GM12878 (cell line): Measurements from ENCODE around the gene GK. TPM values are rescaled to one million over a fixed set of nuclear protein-coding genes. Genes with fewer than 3 reads are reported as not detected.

ENCODE experiments used
- ATAC-seq: fragments of 200-7000 bp; cut with Tn5 transposase; 3 replicates; pipeline ENCODE4 v1.9.1; 2020; ENCODE audit warnings: mild to moderate bottlenecking, moderate library complexity
- BruUV-seq: library from RNA; stranded (reverse); fragments of 400-500 nt; replicated peaks from 2 replicates; lab custom pipeline; 2021; lab: Mats Ljungman, UMichigan
- CTCF ChIA-PET: fragments of 300-600 bp; sonication (Branson Sonifier 250); formaldehyde crosslinking; extraction: SDS; loops from one replicate; lab custom pipeline; 2021; ENCODE audit warnings: inconsistent platforms; lab: Yijun Ruan, JAX
- POLR2A ChIA-PET: fragments of 350-600 bp; formaldehyde crosslinking; extraction: SDS; loops from one replicate; lab custom pipeline; 2021; ENCODE audit warnings: inconsistent platforms; lab: Charles Lee
- RAD21 ChIA-PET: fragments of 300-600 bp; sonication (Branson Sonifier 250); formaldehyde crosslinking; loops from one replicate; lab custom pipeline; 2023; ENCODE audit warnings: antibody characterized with exemption; ENCODE audit not compliant: unreplicated experiment; lab: Charles Lee
- SMC1A ChIA-PET: fragments of 300-600 bp; sonication (Branson Sonifier 250); formaldehyde crosslinking; loops from one replicate; lab custom pipeline; 2023; ENCODE audit not compliant: unreplicated experiment, uncharacterized antibody; lab: Charles Lee
- DNase-seq: peaks from one replicate; pipeline ENCODE4 v3.0.0-alpha.2; 2011; ENCODE audit warnings: low read depth, low spot score
- FAIRE-seq: peaks from 3 replicates; lab custom pipeline; 2011; peaks lifted over from hg19 to GRCh38; lab: Jason Lieb, UNC
- H2AFZ ChIP-seq: 2 replicates; pipeline ENCODE4 v1.6.0; 2011; ENCODE audit warnings: low read depth, low read length, control low read depth; ENCODE audit not compliant: control insufficient read depth
- H3K27ac ChIP-seq: 2 replicates; pipeline ENCODE4 v1.5.1; 2011; ENCODE audit warnings: control low read depth; ENCODE audit not compliant: control insufficient read depth, insufficient read depth
- H3K27me3 ChIP-seq, 2 experiments: replicated peaks in 1 of 2; 2 replicates each; pipeline versions ENCODE4 v1.6.0 to v1.6.1; 2011; ENCODE audit warnings: low read length in 1 of 2; ENCODE audit not compliant: control insufficient read depth in 2 of 2, insufficient read depth in 2 of 2
- H3K36me3 ChIP-seq, 2 experiments: 2 replicates each; pipeline ENCODE4 v1.5.1; 2011; ENCODE audit warnings: low read length in 1 of 2; ENCODE audit not compliant: control insufficient read depth in 2 of 2, insufficient read depth in 2 of 2
- H3K4me1 ChIP-seq: 2 replicates; pipeline ENCODE4 v1.6.1; 2011; ENCODE audit warnings: mild to moderate bottlenecking, low read length, moderate library complexity, mixed read lengths; ENCODE audit not compliant: control insufficient read depth, insufficient read depth
- H3K4me2 ChIP-seq: 2 replicates; pipeline ENCODE4 v1.6.0; 2011; ENCODE audit warnings: control low read depth; ENCODE audit not compliant: control insufficient read depth, insufficient read depth
- H3K4me3 ChIP-seq: fragments of 200-600 bp; sonication (generic); 2 replicates; pipeline ENCODE4 v1.5.1; 2016
- H3K79me2 ChIP-seq: 2 replicates; pipeline ENCODE4 v1.6.0; 2011; ENCODE audit warnings: low read length; ENCODE audit not compliant: control insufficient read depth, insufficient read depth
- H3K9ac ChIP-seq: 2 replicates; pipeline ENCODE4 v1.8.0; 2011; ENCODE audit warnings: low read length, control low read depth, mixed read lengths; ENCODE audit not compliant: control insufficient read depth, insufficient read depth
- H3K9me3 ChIP-seq: replicated peaks from 3 replicates; pipeline ENCODE4 v1.5.1; 2011; ENCODE audit warnings: mild to moderate bottlenecking, low read length; ENCODE audit not compliant: control insufficient read depth, insufficient read depth
- H4K20me1 ChIP-seq: 2 replicates; pipeline ENCODE4 v1.6.0; 2011; ENCODE audit not compliant: control insufficient read depth, insufficient read depth
- HDGF ChIP-seq: fragments of 450-650 bp; IDR thresholded peaks from 2 replicates; pipeline ENCODE4 v1.6.1; 2016; ENCODE audit warnings: antibody characterized with exemption
- MEF2B ChIP-seq: fragments of 450-650 bp; IDR thresholded peaks from 2 replicates; pipeline ENCODE4 v1.6.1; 2018; ENCODE audit warnings: mild to moderate bottlenecking, moderate library complexity; ENCODE audit not compliant: partially characterized antibody, poor library complexity, severe bottlenecking
- NR2F1 ChIP-seq: fragments of 450-650 bp; conservative IDR thresholded peaks from 2 replicates; pipeline ENCODE4 v1.6.1; 2017; ENCODE audit warnings: mild to moderate bottlenecking
- POLR2A ChIP-seq: IDR thresholded peaks from 2 replicates; pipeline ENCODE4 v1.6.1; 2011; ENCODE audit warnings: low read depth, mild to moderate bottlenecking, low read length
- RFX5 ChIP-seq: IDR thresholded peaks from 2 replicates; pipeline ENCODE4 v1.6.1; 2011; ENCODE audit warnings: low read depth, low read length, improper control_type of control experiment
- SP1 ChIP-seq: IDR thresholded peaks from one replicate; pipeline ENCODE4 v1.6.1; 2011; ENCODE audit warnings: low read depth, low read length
- TBL1XR1 ChIP-seq: IDR thresholded peaks from 2 replicates; pipeline ENCODE4 v1.6.1; 2012; ENCODE audit warnings: low read depth, low read length, improper control_type of control experiment
- WGBS: methylation state at CpG from one replicate; pipeline ENCODE4 v1.1.6; 2016; ENCODE audit warnings: low lambda C conversion rate; ENCODE audit not compliant: insufficient replicate concordance, insufficient coverage; ENCODE audit errors: missing lambda C conversion rate; 5-methylcytosine and 5-hydroxymethylcytosine counted together
- in situ Hi-C: fragments of 300-500 bp; cut with MboI; formaldehyde crosslinking; loops from 9 replicates; pipeline ENCODE4 v1.14.3; 2018; ENCODE audit warnings: mixed read lengths
- intact Hi-C: fragments of 100-400 bp; cut with micrococcal nuclease; formaldehyde crosslinking; loops from one replicate; pipeline ENCODE4 v1.14.2; 2022; ENCODE audit not compliant: unreplicated experiment
- polyA plus RNA-seq, 11 experiments: library from polyadenylated mRNA; depleted of rRNA in 4 of 11; unstranded in 6 of 11; stranded (reverse) in 5 of 11; fragments of >200 nt; fragmentation: Nextera tagmentation in 4 of 11; fragmentation: Illumina TruSeq in 1 of 11; extraction: Ambion mirVana in 4 of 11; extraction: Trizol in 1 of 11; gene quantifications; 1 replicate in 1 of 11; 2 replicates in 10 of 11; pipeline versions ENCODE4 v1.2.1 to v1.2.3, GENCODE V29; 2011 to 2016; ENCODE audit warnings: inconsistent platforms in 2 of 11, missing spikeins in 2 of 11, low read depth in 1 of 11
- total RNA-seq, 4 experiments: library from RNA; depleted of rRNA in 3 of 4; stranded (reverse); fragments of >200 nt in 3 of 4; fragmentation: Illumina TruSeq in 1 of 4; extraction: Trizol in 1 of 4; gene quantifications; 2 replicates each; pipeline versions ENCODE4 v1.2.1 to v1.2.3, GENCODE V29; 2013 to 2021
- TF ChIP-seq, protein P1 (sequence below): fragments of 450-650 bp; IDR thresholded peaks from 2 replicates; pipeline ENCODE4 v1.6.1; 2017; ENCODE audit warnings: mild to moderate bottlenecking, moderate library complexity
- TF ChIP-seq, protein P2 (sequence below): fragments of 450-650 bp; formaldehyde crosslinking; IDR thresholded peaks from 2 replicates; pipeline ENCODE4 v1.4.0; 2020; ENCODE audit warnings: mild to moderate bottlenecking, moderate library complexity
- TF ChIP-seq, protein P3 (sequence below): IDR thresholded peaks from 2 replicates; pipeline ENCODE4 v1.6.1; 2012; ENCODE audit warnings: mild to moderate bottlenecking, low read depth, low read length

GK gene
- total and polyA plus RNA-seq, 10 of the 15 experiments (the other 5 are each of a cell fraction or from before 2014, with no cell fraction given) = 6.3 to 22.3 (median 11.1) TPM

DNA sequence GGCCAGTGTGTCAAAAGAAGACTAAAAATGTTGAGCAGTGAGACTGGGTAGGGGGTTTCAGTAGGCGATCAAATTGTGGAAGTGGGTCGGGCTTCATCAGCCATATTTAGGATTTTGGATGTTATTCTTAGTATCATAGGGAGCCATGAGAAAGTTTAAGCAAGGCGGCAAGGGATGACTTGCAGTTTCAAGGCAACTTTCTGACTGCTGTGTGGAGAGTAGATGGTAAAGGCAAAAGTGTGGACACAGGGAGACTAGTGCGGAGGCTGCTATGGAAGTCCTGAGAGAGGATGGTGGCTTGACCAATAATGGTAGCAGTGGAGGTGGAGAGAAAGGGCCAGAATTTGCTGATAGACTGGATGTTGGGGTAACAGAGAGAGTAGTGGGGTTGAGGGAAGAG, 15.4 kb downstream of the GK start:
- SMC1A ChIA-PET = no interaction called here
- no peak for FAIRE-seq
- TF ChIP-seq TBL1XR1 (no peak), MEF2B (no peak), HDGF (no peak), RFX5 (no peak), SP1 (no peak), NR2F1 (no peak), POLR2A (no peak)
- TF ChIP-seq, protein P1, sequence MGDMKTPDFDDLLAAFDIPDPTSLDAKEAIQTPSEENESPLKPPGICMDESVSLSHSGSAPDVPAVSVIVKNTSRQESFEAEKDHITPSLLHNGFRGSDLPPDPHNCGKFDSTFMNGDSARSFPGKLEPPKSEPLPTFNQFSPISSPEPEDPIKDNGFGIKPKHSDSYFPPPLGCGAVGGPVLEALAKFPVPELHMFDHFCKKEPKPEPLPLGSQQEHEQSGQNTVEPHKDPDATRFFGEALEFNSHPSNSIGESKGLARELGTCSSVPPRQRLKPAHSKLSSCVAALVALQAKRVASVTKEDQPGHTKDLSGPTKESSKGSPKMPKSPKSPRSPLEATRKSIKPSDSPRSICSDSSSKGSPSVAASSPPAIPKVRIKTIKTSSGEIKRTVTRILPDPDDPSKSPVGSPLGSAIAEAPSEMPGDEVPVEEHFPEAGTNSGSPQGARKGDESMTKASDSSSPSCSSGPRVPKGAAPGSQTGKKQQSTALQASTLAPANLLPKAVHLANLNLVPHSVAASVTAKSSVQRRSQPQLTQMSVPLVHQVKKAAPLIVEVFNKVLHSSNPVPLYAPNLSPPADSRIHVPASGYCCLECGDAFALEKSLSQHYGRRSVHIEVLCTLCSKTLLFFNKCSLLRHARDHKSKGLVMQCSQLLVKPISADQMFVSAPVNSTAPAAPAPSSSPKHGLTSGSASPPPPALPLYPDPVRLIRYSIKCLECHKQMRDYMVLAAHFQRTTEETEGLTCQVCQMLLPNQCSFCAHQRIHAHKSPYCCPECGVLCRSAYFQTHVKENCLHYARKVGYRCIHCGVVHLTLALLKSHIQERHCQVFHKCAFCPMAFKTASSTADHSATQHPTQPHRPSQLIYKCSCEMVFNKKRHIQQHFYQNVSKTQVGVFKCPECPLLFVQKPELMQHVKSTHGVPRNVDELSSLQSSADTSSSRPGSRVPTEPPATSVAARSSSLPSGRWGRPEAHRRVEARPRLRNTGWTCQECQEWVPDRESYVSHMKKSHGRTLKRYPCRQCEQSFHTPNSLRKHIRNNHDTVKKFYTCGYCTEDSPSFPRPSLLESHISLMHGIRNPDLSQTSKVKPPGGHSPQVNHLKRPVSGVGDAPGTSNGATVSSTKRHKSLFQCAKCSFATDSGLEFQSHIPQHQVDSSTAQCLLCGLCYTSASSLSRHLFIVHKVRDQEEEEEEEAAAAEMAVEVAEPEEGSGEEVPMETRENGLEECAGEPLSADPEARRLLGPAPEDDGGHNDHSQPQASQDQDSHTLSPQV = no peak
- TF ChIP-seq, protein P2, sequence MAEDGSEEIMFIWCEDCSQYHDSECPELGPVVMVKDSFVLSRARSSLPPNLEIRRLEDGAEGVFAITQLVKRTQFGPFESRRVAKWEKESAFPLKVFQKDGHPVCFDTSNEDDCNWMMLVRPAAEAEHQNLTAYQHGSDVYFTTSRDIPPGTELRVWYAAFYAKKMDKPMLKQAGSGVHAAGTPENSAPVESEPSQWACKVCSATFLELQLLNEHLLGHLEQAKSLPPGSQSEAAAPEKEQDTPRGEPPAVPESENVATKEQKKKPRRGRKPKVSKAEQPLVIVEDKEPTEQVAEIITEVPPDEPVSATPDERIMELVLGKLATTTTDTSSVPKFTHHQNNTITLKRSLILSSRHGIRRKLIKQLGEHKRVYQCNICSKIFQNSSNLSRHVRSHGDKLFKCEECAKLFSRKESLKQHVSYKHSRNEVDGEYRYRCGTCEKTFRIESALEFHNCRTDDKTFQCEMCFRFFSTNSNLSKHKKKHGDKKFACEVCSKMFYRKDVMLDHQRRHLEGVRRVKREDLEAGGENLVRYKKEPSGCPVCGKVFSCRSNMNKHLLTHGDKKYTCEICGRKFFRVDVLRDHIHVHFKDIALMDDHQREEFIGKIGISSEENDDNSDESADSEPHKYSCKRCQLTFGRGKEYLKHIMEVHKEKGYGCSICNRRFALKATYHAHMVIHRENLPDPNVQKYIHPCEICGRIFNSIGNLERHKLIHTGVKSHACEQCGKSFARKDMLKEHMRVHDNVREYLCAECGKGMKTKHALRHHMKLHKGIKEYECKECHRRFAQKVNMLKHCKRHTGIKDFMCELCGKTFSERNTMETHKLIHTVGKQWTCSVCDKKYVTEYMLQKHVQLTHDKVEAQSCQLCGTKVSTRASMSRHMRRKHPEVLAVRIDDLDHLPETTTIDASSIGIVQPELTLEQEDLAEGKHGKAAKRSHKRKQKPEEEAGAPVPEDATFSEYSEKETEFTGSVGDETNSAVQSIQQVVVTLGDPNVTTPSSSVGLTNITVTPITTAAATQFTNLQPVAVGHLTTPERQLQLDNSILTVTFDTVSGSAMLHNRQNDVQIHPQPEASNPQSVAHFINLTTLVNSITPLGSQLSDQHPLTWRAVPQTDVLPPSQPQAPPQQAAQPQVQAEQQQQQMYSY = no peak
- TF ChIP-seq, protein P3, sequence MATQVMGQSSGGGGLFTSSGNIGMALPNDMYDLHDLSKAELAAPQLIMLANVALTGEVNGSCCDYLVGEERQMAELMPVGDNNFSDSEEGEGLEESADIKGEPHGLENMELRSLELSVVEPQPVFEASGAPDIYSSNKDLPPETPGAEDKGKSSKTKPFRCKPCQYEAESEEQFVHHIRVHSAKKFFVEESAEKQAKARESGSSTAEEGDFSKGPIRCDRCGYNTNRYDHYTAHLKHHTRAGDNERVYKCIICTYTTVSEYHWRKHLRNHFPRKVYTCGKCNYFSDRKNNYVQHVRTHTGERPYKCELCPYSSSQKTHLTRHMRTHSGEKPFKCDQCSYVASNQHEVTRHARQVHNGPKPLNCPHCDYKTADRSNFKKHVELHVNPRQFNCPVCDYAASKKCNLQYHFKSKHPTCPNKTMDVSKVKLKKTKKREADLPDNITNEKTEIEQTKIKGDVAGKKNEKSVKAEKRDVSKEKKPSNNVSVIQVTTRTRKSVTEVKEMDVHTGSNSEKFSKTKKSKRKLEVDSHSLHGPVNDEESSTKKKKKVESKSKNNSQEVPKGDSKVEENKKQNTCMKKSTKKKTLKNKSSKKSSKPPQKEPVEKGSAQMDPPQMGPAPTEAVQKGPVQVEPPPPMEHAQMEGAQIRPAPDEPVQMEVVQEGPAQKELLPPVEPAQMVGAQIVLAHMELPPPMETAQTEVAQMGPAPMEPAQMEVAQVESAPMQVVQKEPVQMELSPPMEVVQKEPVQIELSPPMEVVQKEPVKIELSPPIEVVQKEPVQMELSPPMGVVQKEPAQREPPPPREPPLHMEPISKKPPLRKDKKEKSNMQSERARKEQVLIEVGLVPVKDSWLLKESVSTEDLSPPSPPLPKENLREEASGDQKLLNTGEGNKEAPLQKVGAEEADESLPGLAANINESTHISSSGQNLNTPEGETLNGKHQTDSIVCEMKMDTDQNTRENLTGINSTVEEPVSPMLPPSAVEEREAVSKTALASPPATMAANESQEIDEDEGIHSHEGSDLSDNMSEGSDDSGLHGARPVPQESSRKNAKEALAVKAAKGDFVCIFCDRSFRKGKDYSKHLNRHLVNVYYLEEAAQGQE = no peak
- TF ChIP-seq, all 136 proteins: peak for 0
- ATAC-seq (no peak), DNase-seq (no peak)
- in situ Hi-C loops (no loop called here), intact Hi-C loops (no loop called here)
- no peaks in the 10 kb centered on the region for H4K20me1 ChIP-seq
- RAD21 ChIA-PET = no interaction called here
- H3K27me3 ChIP-seq = no peaks in the 10 kb centered on the region
- H2AFZ ChIP-seq = no peak overlapping the region
- no peaks in the 10 kb centered on the region for H3K4me1 ChIP-seq
- no peak overlapping the region for H3K9ac ChIP-seq
- no peak overlapping the region for H3K4me3 ChIP-seq
- H3K79me2 ChIP-seq = no peaks in the 10 kb centered on the region
- H3K9me3 ChIP-seq = no peaks in the 10 kb centered on the region
- WGBS = 82% methylated on average over 4 of the region's 4 CpGs
- CTCF ChIA-PET = no interaction called here
- no peaks in the 10 kb centered on the region for H3K36me3 ChIP-seq
- no peak overlapping the region for H3K4me2 ChIP-seq
- POLR2A ChIA-PET = no interaction called here
- H3K27ac ChIP-seq = no peak overlapping the region
- BruUV-seq = no TSS peak
